SK-N-SH (cell line): ENCODE results near the gene SPRN. TPM values are rescaled to one million over a fixed set of nuclear protein-coding genes. Genes with fewer than 3 reads are reported as not detected.

ENCODE experiments used
- CTCF ChIA-PET: fragments of 300-600, 350-600 bp; formaldehyde crosslinking; extraction: SDS; loops from one replicate; lab custom pipeline; 2021; lab: Yijun Ruan, JAX
- POLR2A ChIA-PET: fragments of 350-600 bp; sonication (Branson Sonifier 250); formaldehyde crosslinking; extraction: SDS; loops from one replicate; lab custom pipeline; 2020; ENCODE audit warnings: antibody characterized with exemption, inconsistent platforms; lab: Yijun Ruan, JAX
- DNase-seq: peaks from one replicate; pipeline ENCODE4 v3.0.0; 2012
- H2AFZ ChIP-seq: fragments of 200-600 bp; sonication (generic); 2 replicates; pipeline ENCODE4 v1.8.1; 2016; ENCODE audit warnings: antibody characterized with exemption, mild to moderate bottlenecking, low read depth
- H3F3A ChIP-seq: fragments of 200-600 bp; sonication (generic); replicated peaks from 2 replicates; pipeline ENCODE3; 2016; ENCODE audit warnings: antibody characterized with exemption, mild to moderate bottlenecking; ENCODE audit not compliant: insufficient read depth
- H3K27ac ChIP-seq, 2 experiments: fragments of 200-500 bp in 1 of 2; fragments of 200-600 bp in 1 of 2; sonication (Bioruptor generic) in 1 of 2; sonication (generic), shearing (Covaris generic) in 1 of 2; 2 replicates each; pipeline versions ENCODE4 v1.5.1 to v1.6.1; 2014 to 2016; ENCODE audit warnings: low read depth in 2 of 2, inconsistent platforms in 1 of 2, low read length in 1 of 2, mild to moderate bottlenecking in 1 of 2, mixed read lengths in 1 of 2
- H3K27me3 ChIP-seq: fragments of 200-600 bp; sonication (generic), shearing (Covaris generic); 2 replicates; pipeline ENCODE4 v1.6.1; 2016; ENCODE audit warnings: mixed run types; ENCODE audit not compliant: insufficient read depth
- H3K36me3 ChIP-seq, 2 experiments: fragments of 200-500 bp in 1 of 2; fragments of 200-600 bp in 1 of 2; sonication (Bioruptor generic) in 1 of 2; sonication (generic) in 1 of 2; replicated peaks in 1 of 2; 2 replicates each; pipeline versions ENCODE3 to v1.5.1; 2014 to 2016; ENCODE audit warnings: low read length in 1 of 2, mild to moderate bottlenecking in 1 of 2; ENCODE audit not compliant: insufficient read depth in 2 of 2, control insufficient read depth in 1 of 2
- H3K4me1 ChIP-seq, 2 experiments: fragments of 200-500 bp in 1 of 2; fragments of 200-600 bp in 1 of 2; sonication (Bioruptor generic) in 1 of 2; sonication (generic), shearing (Covaris generic) in 1 of 2; 2 replicates each; pipeline versions ENCODE4 v1.5.1 to v1.6.1; 2014 to 2016; ENCODE audit warnings: low read depth in 1 of 2, low read length in 1 of 2, mixed run types in 1 of 2; ENCODE audit not compliant: insufficient read depth in 2 of 2, control insufficient read depth in 1 of 2
- H3K4me2 ChIP-seq: fragments of 200-600 bp; sonication (generic), shearing (Covaris generic); 2 replicates; pipeline ENCODE4 v1.6.1; 2017; ENCODE audit warnings: mixed run types
- H3K4me3 ChIP-seq, 2 experiments: fragments of 200-500 bp in 1 of 2; fragments of 200-600 bp in 1 of 2; sonication (Bioruptor generic) in 1 of 2; sonication (generic), shearing (Covaris generic) in 1 of 2; 2 replicates each; pipeline versions ENCODE4 v1.5.1 to v1.8.1; 2014 to 2016; ENCODE audit warnings: low read depth in 2 of 2, inconsistent platforms in 1 of 2, low read length in 1 of 2, mild to moderate bottlenecking in 1 of 2, mixed read lengths in 1 of 2, moderate library complexity in 1 of 2
- H3K79me2 ChIP-seq: fragments of 200-600 bp; sonication (generic); 2 replicates; pipeline ENCODE4 v1.8.1; 2017; ENCODE audit warnings: mild to moderate bottlenecking; ENCODE audit not compliant: insufficient read depth
- H3K9ac ChIP-seq: fragments of 200-600 bp; sonication (generic); 2 replicates; pipeline ENCODE4 v1.6.1; 2017; ENCODE audit warnings: mixed run types
- H3K9me2 ChIP-seq: fragments of 200-600 bp; sonication (generic); 2 replicates; pipeline ENCODE4 v1.6.1; 2017; ENCODE audit warnings: mixed run types
- H3K9me3 ChIP-seq: fragments of 200-600 bp; sonication (generic); 2 replicates; pipeline ENCODE4 v1.6.1; 2017; ENCODE audit warnings: mixed run types, mild to moderate bottlenecking, moderate library complexity
- H4K20me1 ChIP-seq: fragments of 200-600 bp; sonication (generic); 2 replicates; pipeline ENCODE4 v1.6.1; 2017; ENCODE audit warnings: mild to moderate bottlenecking, mixed run types; ENCODE audit not compliant: insufficient read depth
- CHD2 ChIP-seq: fragments of 150-350 bp; IDR thresholded peaks from 2 replicates; pipeline ENCODE4 v1.6.1; 2018; ENCODE audit warnings: low read length; ENCODE audit not compliant: partially characterized antibody
- FOXM1 ChIP-seq: IDR thresholded peaks from 2 replicates; pipeline ENCODE4 v1.4.0; 2012; ENCODE audit warnings: low read depth, mild to moderate bottlenecking
- GABPA ChIP-seq: IDR thresholded peaks from 2 replicates; pipeline ENCODE4 v1.4.0; 2012; ENCODE audit warnings: low read depth, mild to moderate bottlenecking
- GATA2 ChIP-seq: sonication (generic); formaldehyde crosslinking; IDR thresholded peaks from 2 replicates; pipeline ENCODE4 v1.5.0; 2020; ENCODE audit warnings: mild to moderate bottlenecking, missing genetic modification reagents
- MEF2A ChIP-seq: IDR thresholded peaks from 2 replicates; pipeline ENCODE4 v1.4.0; 2012; ENCODE audit warnings: low read depth, borderline replicate concordance
- POLR2AphosphoS5 ChIP-seq: IDR thresholded peaks from 2 replicates; pipeline ENCODE4 v1.6.1; 2012; ENCODE audit warnings: low read depth, low read length
- RCOR1 ChIP-seq: fragments of 150-350 bp; IDR thresholded peaks from 2 replicates; pipeline ENCODE4 v1.6.1; 2017; ENCODE audit warnings: antibody characterized with exemption, low read length
- RFX5 ChIP-seq: IDR thresholded peaks from 2 replicates; pipeline ENCODE4 v1.6.1; 2012; ENCODE audit warnings: mild to moderate bottlenecking, improper control_type of control experiment, low read length
- SIN3A ChIP-seq: IDR thresholded peaks from 2 replicates; pipeline ENCODE4 v1.6.1; 2012; ENCODE audit warnings: low read depth, mild to moderate bottlenecking, low read length, moderate library complexity, borderline replicate concordance
- SMC3 ChIP-seq: IDR thresholded peaks from 2 replicates; pipeline ENCODE4 v1.6.1; 2012; ENCODE audit warnings: low read depth, low read length, improper control_type of control experiment
- YY1 ChIP-seq: IDR thresholded peaks from 2 replicates; pipeline ENCODE4 v1.4.0; 2012; ENCODE audit warnings: low read depth, mild to moderate bottlenecking
- WGBS: methylation state at CpG from one replicate; pipeline ENCODE4 v1.1.6; 2017; ENCODE audit warnings: low lambda C conversion rate; 5-methylcytosine and 5-hydroxymethylcytosine counted together
- polyA plus RNA-seq, 3 experiments: library from polyadenylated mRNA; depleted of rRNA; stranded (reverse); fragments of >200 nt; gene quantifications; 2 replicates each; pipeline ENCODE4 v1.2.3, GENCODE V29; 2012
- TF ChIP-seq, protein P1 (sequence below): IDR thresholded peaks from 2 replicates; pipeline ENCODE4 v1.4.0; 2012; ENCODE audit warnings: low read depth
- TF ChIP-seq, protein P2 (sequence below): IDR thresholded peaks from 2 replicates; pipeline ENCODE4 v1.4.0; 2012; ENCODE audit warnings: low read depth, borderline replicate concordance
- TF ChIP-seq, protein P3 (sequence below): fragments of 200-600 bp; sonication (generic); IDR thresholded peaks from 2 replicates; pipeline ENCODE4 v1.6.1; 2017; ENCODE audit warnings: antibody characterized with exemption, mild to moderate bottlenecking, moderate library complexity
- TF ChIP-seq, protein P4 (sequence below): IDR thresholded peaks from 2 replicates; pipeline ENCODE4 v1.6.1; 2012; ENCODE audit warnings: mild to moderate bottlenecking, low read depth, low read length, moderate library complexity
- TF ChIP-seq, protein P5 (sequence below): IDR thresholded peaks from 2 replicates; pipeline ENCODE4 v1.4.0; 2012; ENCODE audit warnings: low read depth, borderline replicate concordance

SPRN gene
- polyA plus RNA-seq, 1 of the 3 experiments (the other 2 are of a cell fraction) = 1.2 TPM

DNA sequence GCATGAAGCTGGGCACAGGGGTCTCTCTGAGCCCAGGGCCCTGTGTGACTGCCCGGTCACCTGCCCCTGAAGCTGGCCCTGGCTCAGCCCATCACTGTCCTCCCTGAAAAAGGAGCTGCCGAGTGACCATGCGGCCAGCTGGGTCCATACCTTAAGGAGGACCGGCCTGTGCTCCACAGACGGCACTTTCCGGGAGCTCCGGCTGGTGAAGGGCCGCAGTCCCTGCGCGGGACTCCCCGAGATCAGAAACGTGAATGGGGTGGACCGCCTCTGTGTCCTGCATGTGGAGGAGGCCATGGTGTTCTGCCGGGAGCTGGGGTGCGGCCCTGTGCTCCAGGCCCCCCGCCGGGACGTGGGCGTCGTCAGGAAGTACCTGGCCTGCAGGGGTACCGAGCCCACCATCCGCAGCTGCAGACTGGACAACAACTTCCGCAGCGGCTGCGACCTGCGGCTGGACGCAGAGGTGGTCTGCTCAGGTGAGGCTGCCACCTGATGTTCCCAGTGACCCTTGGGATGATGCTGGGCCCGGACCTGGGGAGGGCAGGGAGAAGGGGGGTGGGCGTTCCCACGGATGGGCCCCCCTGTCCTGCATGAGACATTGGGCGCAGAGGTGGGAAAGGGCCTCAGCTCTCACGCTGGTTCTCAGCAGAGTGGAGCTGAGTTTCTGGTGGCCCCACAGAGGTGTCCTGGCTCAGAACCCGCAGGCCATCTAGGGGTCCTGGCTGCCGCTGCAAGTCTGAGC, 32.8 kb upstream of the SPRN start:
- no peak overlapping the region for H2AFZ ChIP-seq
- no peaks in the 10 kb centered on the region for H3K4me1 ChIP-seq
- H3F3A ChIP-seq = no peaks in the 10 kb centered on the region
- H3K27me3 ChIP-seq = no peaks in the 10 kb centered on the region
- TF ChIP-seq, protein P1, sequence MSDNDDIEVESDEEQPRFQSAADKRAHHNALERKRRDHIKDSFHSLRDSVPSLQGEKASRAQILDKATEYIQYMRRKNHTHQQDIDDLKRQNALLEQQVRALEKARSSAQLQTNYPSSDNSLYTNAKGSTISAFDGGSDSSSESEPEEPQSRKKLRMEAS = no peak
- TF ChIP-seq SMC3 = no peak
- no peak for TF ChIP-seq RFX5
- no peaks in the 10 kb centered on the region for H3K9me3 ChIP-seq
- H3K79me2 ChIP-seq = no peaks in the 10 kb centered on the region
- H3K4me2 ChIP-seq = no peak overlapping the region
- no peaks in the 10 kb centered on the region for H3K36me3 ChIP-seq
- no peak for DNase-seq
- 33% methylated on average over 3 of the region's 34 CpGs for WGBS
- H4K20me1 ChIP-seq = no peaks in the 10 kb centered on the region
- H3K9ac ChIP-seq = no peak overlapping the region
- no peaks in the 10 kb centered on the region for H3K9me2 ChIP-seq
- H3K4me3 ChIP-seq = no peak overlapping the region
- CTCF ChIA-PET = interaction anchor here (0.8 kb wide), 1 partner anchor 20 kb away, joined by 3 read pairs; no protein-coding TSS in a partner anchor
- H3K27ac ChIP-seq = no peak overlapping the region
- POLR2A ChIA-PET = no interaction called here

DNA sequence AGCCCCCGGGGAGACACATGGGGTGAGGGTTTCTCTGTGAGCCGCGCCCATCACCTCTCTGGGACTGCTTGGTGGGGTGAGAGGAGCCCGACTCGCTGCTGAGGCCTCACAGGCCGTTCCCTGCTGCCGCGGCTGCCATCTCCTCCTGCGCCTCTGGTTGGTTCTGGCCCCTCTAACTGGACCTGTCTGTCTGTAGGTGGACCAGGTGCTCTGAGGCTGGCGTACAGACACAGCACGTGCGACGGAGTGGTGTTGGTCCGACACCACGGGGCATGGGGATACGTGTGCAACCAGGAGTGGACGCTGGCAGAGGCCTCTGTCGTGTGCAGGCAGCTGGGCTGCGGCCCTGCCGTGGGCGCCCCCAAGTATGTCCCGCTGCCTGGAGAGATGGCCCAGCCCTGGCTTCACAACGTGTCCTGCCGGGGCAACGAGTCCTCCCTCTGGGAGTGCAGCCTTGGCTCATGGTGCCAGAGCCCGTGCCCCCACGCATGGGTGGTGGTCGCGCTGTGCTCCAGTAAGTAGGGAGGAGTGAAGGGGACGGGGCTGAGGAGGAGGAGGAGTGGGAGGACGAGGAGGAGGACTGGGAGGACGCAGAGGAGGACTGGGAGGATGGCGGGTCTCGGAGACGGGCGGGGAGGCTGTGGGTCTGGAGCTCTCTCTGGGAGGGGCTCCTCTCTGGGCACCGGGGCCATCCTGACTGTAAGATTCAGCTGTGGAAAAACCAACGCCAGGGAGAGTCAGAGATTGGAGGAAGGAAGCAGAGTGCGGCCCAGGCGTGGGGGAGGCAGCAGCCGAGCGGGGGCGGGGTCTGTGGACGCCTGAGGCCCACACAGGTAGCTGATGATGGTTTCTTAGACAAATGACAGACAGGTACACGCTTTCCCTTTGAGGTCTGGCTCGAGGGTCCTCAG, 31.9 kb upstream of the SPRN start:
- no peak overlapping the region for H3K4me2 ChIP-seq
- WGBS = 32% methylated on average over 34 of the region's 46 CpGs
- no peaks in the 10 kb centered on the region for H3K79me2 ChIP-seq
- H3K4me1 ChIP-seq = no peaks in the 10 kb centered on the region
- H3K27me3 ChIP-seq = no peaks in the 10 kb centered on the region
- ChIA-PET CTCF (no interaction called here), POLR2A (no interaction called here)
- H3F3A ChIP-seq = no peaks in the 10 kb centered on the region
- H3K9me2 ChIP-seq = no peaks in the 10 kb centered on the region
- no peak overlapping the region for H3K4me3 ChIP-seq
- no peak overlapping the region for H2AFZ ChIP-seq
- H3K36me3 ChIP-seq = no peaks in the 10 kb centered on the region
- no peak overlapping the region for H3K27ac ChIP-seq
- H3K9ac ChIP-seq = no peak overlapping the region
- H3K9me3 ChIP-seq = no peaks in the 10 kb centered on the region
- DNase-seq = no peak
- H4K20me1 ChIP-seq = no peaks in the 10 kb centered on the region
- TF ChIP-seq, protein P2, sequence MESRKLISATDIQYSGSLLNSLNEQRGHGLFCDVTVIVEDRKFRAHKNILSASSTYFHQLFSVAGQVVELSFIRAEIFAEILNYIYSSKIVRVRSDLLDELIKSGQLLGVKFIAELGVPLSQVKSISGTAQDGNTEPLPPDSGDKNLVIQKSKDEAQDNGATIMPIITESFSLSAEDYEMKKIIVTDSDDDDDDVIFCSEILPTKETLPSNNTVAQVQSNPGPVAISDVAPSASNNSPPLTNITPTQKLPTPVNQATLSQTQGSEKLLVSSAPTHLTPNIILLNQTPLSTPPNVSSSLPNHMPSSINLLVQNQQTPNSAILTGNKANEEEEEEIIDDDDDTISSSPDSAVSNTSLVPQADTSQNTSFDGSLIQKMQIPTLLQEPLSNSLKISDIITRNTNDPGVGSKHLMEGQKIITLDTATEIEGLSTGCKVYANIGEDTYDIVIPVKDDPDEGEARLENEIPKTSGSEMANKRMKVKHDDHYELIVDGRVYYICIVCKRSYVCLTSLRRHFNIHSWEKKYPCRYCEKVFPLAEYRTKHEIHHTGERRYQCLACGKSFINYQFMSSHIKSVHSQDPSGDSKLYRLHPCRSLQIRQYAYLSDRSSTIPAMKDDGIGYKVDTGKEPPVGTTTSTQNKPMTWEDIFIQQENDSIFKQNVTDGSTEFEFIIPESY = no peak
- TF ChIP-seq RCOR1 (no peak), GATA2 (no peak), MEF2A (no peak), POLR2AphosphoS5 (no peak), SIN3A (no peak), FOXM1 (no peak), GABPA (no peak), CHD2 (no peak), YY1 (no peak), SMC3 (no peak)
- TF ChIP-seq, protein P3, sequence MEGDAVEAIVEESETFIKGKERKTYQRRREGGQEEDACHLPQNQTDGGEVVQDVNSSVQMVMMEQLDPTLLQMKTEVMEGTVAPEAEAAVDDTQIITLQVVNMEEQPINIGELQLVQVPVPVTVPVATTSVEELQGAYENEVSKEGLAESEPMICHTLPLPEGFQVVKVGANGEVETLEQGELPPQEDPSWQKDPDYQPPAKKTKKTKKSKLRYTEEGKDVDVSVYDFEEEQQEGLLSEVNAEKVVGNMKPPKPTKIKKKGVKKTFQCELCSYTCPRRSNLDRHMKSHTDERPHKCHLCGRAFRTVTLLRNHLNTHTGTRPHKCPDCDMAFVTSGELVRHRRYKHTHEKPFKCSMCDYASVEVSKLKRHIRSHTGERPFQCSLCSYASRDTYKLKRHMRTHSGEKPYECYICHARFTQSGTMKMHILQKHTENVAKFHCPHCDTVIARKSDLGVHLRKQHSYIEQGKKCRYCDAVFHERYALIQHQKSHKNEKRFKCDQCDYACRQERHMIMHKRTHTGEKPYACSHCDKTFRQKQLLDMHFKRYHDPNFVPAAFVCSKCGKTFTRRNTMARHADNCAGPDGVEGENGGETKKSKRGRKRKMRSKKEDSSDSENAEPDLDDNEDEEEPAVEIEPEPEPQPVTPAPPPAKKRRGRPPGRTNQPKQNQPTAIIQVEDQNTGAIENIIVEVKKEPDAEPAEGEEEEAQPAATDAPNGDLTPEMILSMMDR = no peak
- TF ChIP-seq, protein P4, sequence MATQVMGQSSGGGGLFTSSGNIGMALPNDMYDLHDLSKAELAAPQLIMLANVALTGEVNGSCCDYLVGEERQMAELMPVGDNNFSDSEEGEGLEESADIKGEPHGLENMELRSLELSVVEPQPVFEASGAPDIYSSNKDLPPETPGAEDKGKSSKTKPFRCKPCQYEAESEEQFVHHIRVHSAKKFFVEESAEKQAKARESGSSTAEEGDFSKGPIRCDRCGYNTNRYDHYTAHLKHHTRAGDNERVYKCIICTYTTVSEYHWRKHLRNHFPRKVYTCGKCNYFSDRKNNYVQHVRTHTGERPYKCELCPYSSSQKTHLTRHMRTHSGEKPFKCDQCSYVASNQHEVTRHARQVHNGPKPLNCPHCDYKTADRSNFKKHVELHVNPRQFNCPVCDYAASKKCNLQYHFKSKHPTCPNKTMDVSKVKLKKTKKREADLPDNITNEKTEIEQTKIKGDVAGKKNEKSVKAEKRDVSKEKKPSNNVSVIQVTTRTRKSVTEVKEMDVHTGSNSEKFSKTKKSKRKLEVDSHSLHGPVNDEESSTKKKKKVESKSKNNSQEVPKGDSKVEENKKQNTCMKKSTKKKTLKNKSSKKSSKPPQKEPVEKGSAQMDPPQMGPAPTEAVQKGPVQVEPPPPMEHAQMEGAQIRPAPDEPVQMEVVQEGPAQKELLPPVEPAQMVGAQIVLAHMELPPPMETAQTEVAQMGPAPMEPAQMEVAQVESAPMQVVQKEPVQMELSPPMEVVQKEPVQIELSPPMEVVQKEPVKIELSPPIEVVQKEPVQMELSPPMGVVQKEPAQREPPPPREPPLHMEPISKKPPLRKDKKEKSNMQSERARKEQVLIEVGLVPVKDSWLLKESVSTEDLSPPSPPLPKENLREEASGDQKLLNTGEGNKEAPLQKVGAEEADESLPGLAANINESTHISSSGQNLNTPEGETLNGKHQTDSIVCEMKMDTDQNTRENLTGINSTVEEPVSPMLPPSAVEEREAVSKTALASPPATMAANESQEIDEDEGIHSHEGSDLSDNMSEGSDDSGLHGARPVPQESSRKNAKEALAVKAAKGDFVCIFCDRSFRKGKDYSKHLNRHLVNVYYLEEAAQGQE = no peak
- TF ChIP-seq, protein P5, sequence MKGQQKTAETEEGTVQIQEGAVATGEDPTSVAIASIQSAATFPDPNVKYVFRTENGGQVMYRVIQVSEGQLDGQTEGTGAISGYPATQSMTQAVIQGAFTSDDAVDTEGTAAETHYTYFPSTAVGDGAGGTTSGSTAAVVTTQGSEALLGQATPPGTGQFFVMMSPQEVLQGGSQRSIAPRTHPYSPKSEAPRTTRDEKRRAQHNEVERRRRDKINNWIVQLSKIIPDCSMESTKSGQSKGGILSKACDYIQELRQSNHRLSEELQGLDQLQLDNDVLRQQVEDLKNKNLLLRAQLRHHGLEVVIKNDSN = no peak
